Endothelial cell of umbilical vein (primary cell): ENCODE data around the gene KCNH4. TPM values are rescaled to one million over a fixed set of nuclear protein-coding genes. Genes with fewer than 3 reads are reported as not detected.

ENCODE experiments used
- BruUV-seq: library from RNA; stranded (reverse); fragments of 400-500 nt; replicated peaks from 2 replicates; lab custom pipeline; 2021; lab: Mats Ljungman, UMichigan
- CTCF ChIA-PET: fragments of 300-600, 350-600 bp; sonication (Branson Sonifier 250); formaldehyde crosslinking; loops from one replicate; lab custom pipeline; 2021; ENCODE audit warnings: antibody characterized with exemption, inconsistent platforms; lab: Charles Lee
- POLR2A ChIA-PET: fragments of 300-600, 350-600 bp; sonication (Branson Sonifier 250); formaldehyde crosslinking; loops from one replicate; lab custom pipeline; 2021; ENCODE audit warnings: antibody characterized with exemption, inconsistent platforms; lab: Charles Lee
- DNase-seq: peaks from one replicate; pipeline ENCODE4 v3.0.0-alpha.2; 2011; ENCODE audit warnings: low read depth, low spot score
- FAIRE-seq: peaks from 2 replicates; lab custom pipeline; 2011; peaks lifted over from hg19 to GRCh38; lab: Jason Lieb, UNC
- H2AFZ ChIP-seq: 2 replicates; pipeline ENCODE4 v1.6.0; 2012; ENCODE audit warnings: low read depth, low read length, control low read depth, inconsistent platforms
- H3K27ac ChIP-seq: 2 replicates; pipeline ENCODE4 v1.5.1; 2011; ENCODE audit warnings: low read depth, mild to moderate bottlenecking, control low read depth, low read length, moderate library complexity; ENCODE audit not compliant: insufficient read depth
- H3K27me3 ChIP-seq, 2 experiments: 2 replicates each; pipeline versions ENCODE4 v1.6.0 to v1.6.1; 2011; ENCODE audit warnings: low read length in 2 of 2, mixed read lengths in 1 of 2; ENCODE audit not compliant: control insufficient read depth in 2 of 2, insufficient read depth in 2 of 2
- H3K36me3 ChIP-seq, 2 experiments: 2 replicates in 1 of 2; 3 replicates in 1 of 2; pipeline ENCODE4 v1.5.1; 2011; ENCODE audit warnings: low read length in 2 of 2, mild to moderate bottlenecking in 1 of 2, moderate library complexity in 1 of 2; ENCODE audit not compliant: control insufficient read depth in 2 of 2, insufficient read depth in 2 of 2; ENCODE audit errors: extremely low read depth in 1 of 2
- H3K4me1 ChIP-seq: 3 replicates; pipeline ENCODE4 v1.5.1; 2011; ENCODE audit warnings: mild to moderate bottlenecking, low read length; ENCODE audit not compliant: control insufficient read depth, insufficient read depth; ENCODE audit errors: extremely low read depth
- H3K4me2 ChIP-seq: 2 replicates; pipeline ENCODE4 v1.6.1; 2011; ENCODE audit warnings: low read length, control low read depth, mixed read lengths; ENCODE audit not compliant: insufficient read depth
- H3K4me3 ChIP-seq, 3 experiments: fragments of 200-600 bp in 1 of 3; sonication (generic), shearing (Covaris generic) in 1 of 3; replicated peaks in 1 of 3; 2 replicates each; pipeline ENCODE4 v1.5.1; 2011 to 2016; ENCODE audit warnings: control low read depth in 3 of 3, low read length in 3 of 3, mild to moderate bottlenecking in 2 of 3, inconsistent platforms in 1 of 3, low read depth in 1 of 3, moderate library complexity in 1 of 3; ENCODE audit not compliant: insufficient read depth in 1 of 3
- H3K79me2 ChIP-seq: 2 replicates; pipeline ENCODE4 v1.6.0; 2012; ENCODE audit warnings: low read length, inconsistent platforms; ENCODE audit not compliant: control insufficient read depth, insufficient read depth
- H3K9ac ChIP-seq: replicated peaks from 2 replicates; pipeline ENCODE3; 2011; ENCODE audit warnings: low read length, control low read depth; ENCODE audit not compliant: insufficient read depth; ENCODE audit errors: extremely low read depth
- H3K9me1 ChIP-seq: replicated peaks from 3 replicates; pipeline ENCODE4 v1.6.0; 2011; ENCODE audit warnings: mild to moderate bottlenecking, low read length; ENCODE audit not compliant: control insufficient read depth, insufficient read depth; ENCODE audit errors: extremely low read depth
- H3K9me3 ChIP-seq: replicated peaks from 2 replicates; pipeline ENCODE4 v1.5.1; 2012; ENCODE audit warnings: low read length, inconsistent platforms; ENCODE audit not compliant: control insufficient read depth, insufficient read depth
- H4K20me1 ChIP-seq: replicated peaks from 2 replicates; pipeline ENCODE3; 2011; ENCODE audit warnings: mild to moderate bottlenecking, low read length; ENCODE audit not compliant: control insufficient read depth, insufficient read depth; ENCODE audit errors: extremely low read depth
- CTCF ChIP-seq, 2 donors: IDR thresholded peaks; 1 replicate in 1 of 2; 2 replicates in 1 of 2; pipeline ENCODE4 v1.5.1; 2011; ENCODE audit warnings: low read length in 2 of 2, mild to moderate bottlenecking in 2 of 2, moderate library complexity in 2 of 2, control low read depth in 1 of 2, inconsistent platforms in 1 of 2, low read depth in 1 of 2; ENCODE audit not compliant: insufficient read depth in 1 of 2; ENCODE audit errors: extremely low read depth in 1 of 2
- EZH2 ChIP-seq: IDR thresholded peaks from 2 replicates; pipeline ENCODE4 v1.6.1; 2012; ENCODE audit warnings: borderline replicate concordance, low read depth, mild to moderate bottlenecking, moderate library complexity, low read length, inconsistent platforms; ENCODE audit not compliant: severe bottlenecking
- FOS ChIP-seq: IDR thresholded peaks from 2 replicates; pipeline ENCODE4 v1.6.1; 2011; ENCODE audit warnings: mild to moderate bottlenecking, low read length, moderate library complexity, borderline replicate concordance; ENCODE audit not compliant: insufficient read depth
- GATA2 ChIP-seq: IDR thresholded peaks from 2 replicates; pipeline ENCODE4 v1.7.0; 2011; ENCODE audit warnings: low read depth, mild to moderate bottlenecking, moderate library complexity, mixed read lengths, low read length; ENCODE audit not compliant: insufficient read length, insufficient read depth
- JUN ChIP-seq: IDR thresholded peaks from 2 replicates; pipeline ENCODE4 v1.6.1; 2011; ENCODE audit warnings: borderline replicate concordance, low read depth; ENCODE audit not compliant: insufficient read length, insufficient read depth
- MAX ChIP-seq: IDR thresholded peaks from 2 replicates; pipeline ENCODE4 v1.6.1; 2011; ENCODE audit not compliant: insufficient read depth, insufficient read length
- MYC ChIP-seq: IDR thresholded peaks from one replicate; pipeline ENCODE4 v1.6.1; 2011; ENCODE audit warnings: mild to moderate bottlenecking, low read depth, low read length
- POLR2A ChIP-seq: IDR thresholded peaks from 2 replicates; pipeline ENCODE4 v1.6.1; 2012; ENCODE audit warnings: low read depth, mild to moderate bottlenecking, control low read depth, low read length
- POLR2AphosphoS5 ChIP-seq: IDR thresholded peaks from 2 replicates; pipeline ENCODE4 v1.6.1; 2012; ENCODE audit warnings: low read depth, mild to moderate bottlenecking, control low read depth, low read length, moderate library complexity; ENCODE audit not compliant: insufficient read depth
- dilution Hi-C: fragments of 300-500 bp; cut with MboI; formaldehyde crosslinking; loops from one replicate; pipeline ENCODE4 v1.15.0; 2019; ENCODE audit warnings: low sequenced_read_pairs; ENCODE audit not compliant: extremely low pct_ligation_motif_present
- intact Hi-C: fragments of 100-400 bp; cut with micrococcal nuclease; formaldehyde crosslinking; loops from one replicate; pipeline ENCODE4 v1.10.0; 2022
- polyA plus RNA-seq, 4 experiments: library from polyadenylated mRNA; depleted of rRNA in 3 of 4; stranded (reverse) in 3 of 4; unstranded in 1 of 4; fragments of >200 nt; gene quantifications; 2 replicates each; pipeline versions ENCODE4 v1.2.1 to v1.2.3, GENCODE V29; 2011 to 2012; ENCODE audit warnings: missing spikeins in 1 of 4
- total RNA-seq: library from RNA; stranded (reverse); gene quantifications from 2 replicates; pipeline ENCODE4 v1.2.3, GENCODE V29; 2021

The KCNH4 gene
- total and polyA plus RNA-seq, 2 donors (not counting 3 experiments of a cell fraction or from before 2014, with no cell fraction given) = 0.11 TPM

- Histone ChIP-seq H3K4me2 (no peak overlapping the region), H2AFZ (no peak overlapping the region), H3K4me1 (no peaks in the 10 kb centered on the region), H4K20me1 (no peaks in the 10 kb centered on the region), H3K4me3 (no peak overlapping the region), H3K9ac (no peak overlapping the region), H3K79me2 (no peaks in the 10 kb centered on the region), H3K9me3 (no peaks in the 10 kb centered on the region), H3K27ac (no peak overlapping the region), H3K9me1 (no peaks in the 10 kb centered on the region), H3K36me3 (no peaks in the 10 kb centered on the region), H3K27me3 (no peaks in the 10 kb centered on the region)
- BruUV-seq = no TSS peak
- ChIA-PET POLR2A (no interaction called here), CTCF (interaction anchor here (1.1 to 2.4 kb wide), 3 partner anchors 9 to 30 kb away, joined by 3 to 14 read pairs (median 4); partner anchors contain the start of genes HCRT and KCNH4)
- intact Hi-C loops = no loop called here
- FAIRE-seq (no peak), DNase-seq (no peak)
- dilution Hi-C loops = no loop called here
- TF ChIP-seq POLR2AphosphoS5 (no peak), FOS (no peak), CTCF (IDR thresholded peaks at IDR 0.05; ENCODE audit: extremely low read depth in 1 of 2, insufficient read depth in 1 of 2, low read depth in 1 of 2, low read length in 2 of 2) (no peak), MYC (no peak), MAX (no peak), EZH2 (no peak), GATA2 (no peak), JUN (no peak), POLR2A (no peak)
These were observed 11.5 kb upstream of the KCNH4 start for GRCh38 chr17:42192189-42193126.
